ENCODE results near the gene ZNF892.
"Not testable (repeated sequence)": the region's sequence is repeated elsewhere in the genome, so short reads cannot be mapped to it uniquely, and the experiment has no call there.

ZNF892 gene

DNA sequence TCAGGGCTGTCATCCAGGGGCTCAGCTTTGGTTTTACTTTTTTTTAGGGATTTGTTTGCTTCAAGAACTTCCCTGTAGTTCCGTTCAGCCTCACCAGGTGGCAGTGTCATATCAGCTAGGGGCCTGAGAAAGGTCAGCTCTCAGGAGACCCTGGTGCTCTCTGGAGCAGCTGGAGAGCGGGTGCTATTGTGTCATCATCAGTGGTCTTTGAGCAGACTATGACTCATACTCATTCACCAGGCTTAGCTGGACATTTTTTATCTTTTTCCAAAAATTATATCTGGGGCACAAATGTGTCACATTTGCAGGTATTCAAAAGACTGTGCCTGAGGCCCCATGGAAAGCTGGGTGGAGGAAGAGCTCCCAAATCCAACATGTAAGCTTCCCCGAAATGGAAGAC is 24.4 kb downstream of the ZNF892 start:
- DNase-seq, result peak; percentile 84

DNA sequence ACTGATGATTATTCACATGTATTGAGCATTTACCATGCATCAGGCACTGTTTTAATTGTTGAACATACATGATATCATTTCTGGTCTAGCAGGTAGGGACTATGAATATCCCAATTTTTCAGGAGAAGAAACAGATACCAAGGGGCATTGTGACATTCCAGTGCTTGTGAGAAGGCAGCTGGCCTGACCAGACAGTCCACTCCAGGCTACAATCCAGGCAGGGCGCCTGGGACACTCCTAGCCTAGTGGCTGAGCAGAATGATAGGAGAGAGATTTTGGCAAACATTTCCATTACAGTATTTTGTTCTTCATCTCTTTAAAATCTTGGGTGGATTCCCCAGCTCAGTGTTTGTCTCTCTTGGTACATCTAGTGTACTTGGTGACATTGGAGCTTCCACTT is 24.9 kb downstream of the ZNF892 start:
- no peak for DNase-seq

- DNase-seq, result no peak
These were observed 27.0 kb downstream of the ZNF892 start for GRCh38 chr2:95234286-95234785.

GRCh38 chr2:95234816-95235215 is 27.5 kb downstream of the ZNF892 start:
- DNase-seq, result no peak

GRCh38 chr2:95238131-95238530 is 30.8 kb downstream of the ZNF892 start:
- DNase-seq, result no peak

GRCh38 chr2:95240091-95240490 is 32.8 kb downstream of the ZNF892 start:
- no peak for DNase-seq

- DNase-seq, result no peak
These were observed 33.2 kb downstream of the ZNF892 start for GRCh38 chr2:95240556-95240955.

DNA sequence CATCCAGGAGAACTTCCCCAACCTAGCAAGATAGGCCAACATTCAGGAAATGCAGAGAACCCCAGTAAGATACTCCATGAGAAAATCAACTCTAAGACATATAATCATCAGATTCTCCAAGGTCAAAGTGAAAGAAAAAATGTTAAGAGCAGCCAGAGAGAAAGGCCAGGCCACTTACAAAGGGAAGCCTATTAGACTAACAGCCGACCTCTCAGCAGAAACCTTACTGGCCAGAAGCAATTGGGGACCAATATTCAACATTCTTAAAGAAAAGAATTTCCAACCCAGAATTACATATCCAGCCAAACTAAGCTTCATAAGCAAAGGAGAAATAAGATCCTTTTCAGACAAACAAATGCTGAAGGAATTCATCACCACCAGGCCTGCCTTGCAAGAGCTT is 34.8 kb downstream of the ZNF892 start:
- DNase-seq, result not testable (repeated sequence)
